T-helper 17 cell (primary cell): ENCODE measurements around the gene PACSIN2. TPM values are rescaled to one million over a fixed set of nuclear protein-coding genes. Genes with fewer than 3 reads are reported as not detected.
A peak's percentile ranks its signal among the peaks of the same experiment; 100 is the strongest.
"Not testable (repeated sequence)": the region's sequence is repeated elsewhere in the genome, so short reads cannot be mapped to it uniquely, and the experiment has no call there.

Experiments
- ATAC-seq: fragments of 150-1000 bp; cut with Tn5 transposase; 2 replicates; pipeline ENCODE4 v1.10.0; 2021; ENCODE audit warnings: mild to moderate bottlenecking, moderate library complexity
- DNase-seq, 3 donors: peaks; one replicate each; pipeline versions ENCODE4 v3.0.0 to v3.0.0-alpha.2; 2020 to 2021
- H3K9me3 ChIP-seq: one replicate; pipeline ENCODE4 v1.7.0; 2013; ENCODE audit warnings: low read length, mild to moderate bottlenecking; ENCODE audit not compliant: control insufficient read depth, poor library complexity, severe bottlenecking
- H3K27ac Mint-ChIP-seq: one replicate; pipeline ENCODE4 v1.8.0; 2022; ENCODE audit warnings: mild to moderate bottlenecking, moderate library complexity, mixed read lengths
- H3K27me3 Mint-ChIP-seq: one replicate; pipeline ENCODE4 v1.8.0; 2022; ENCODE audit warnings: mixed read lengths
- H3K36me3 Mint-ChIP-seq: one replicate; pipeline ENCODE4 v1.8.0; 2022; ENCODE audit warnings: low read depth, mixed read lengths
- H3K4me1 Mint-ChIP-seq: one replicate; pipeline ENCODE4 v1.8.0; 2022; ENCODE audit warnings: mild to moderate bottlenecking, mixed read lengths
- H3K4me3 Mint-ChIP-seq: one replicate; pipeline ENCODE4 v1.8.0; 2022; ENCODE audit warnings: mild to moderate bottlenecking, moderate library complexity, mixed read lengths
- total RNA-seq, 4 donors: library from RNA in 2 of 4; stranded (reverse) in 2 of 4; gene quantifications; one replicate each; pipeline ENCODE4 v1.2.3 and lab custom pipeline; 2022 to 2026

The PACSIN2 gene
- total RNA-seq, 2 donors from 2014 or later = 36.8 to 61.3 TPM

- not testable (repeated sequence) for H3K27ac Mint-ChIP-seq, H3K4me3 Mint-ChIP-seq, H3K9me3 ChIP-seq, H3K36me3 Mint-ChIP-seq, DNase-seq, ATAC-seq, H3K27me3 Mint-ChIP-seq
- H3K4me1 Mint-ChIP-seq = peaks cover 41% of the 10 kb centered on the region
These were observed 61.2 kb downstream of the PACSIN2 start for GRCh38 chr22:42953751-42954150.

- DNase-seq (no peak), ATAC-seq (no peak)
- H3K9me3 ChIP-seq = no peaks in the 10 kb centered on the region
- no peak overlapping the region for H3K4me3 Mint-ChIP-seq
- H3K27me3 Mint-ChIP-seq = no peaks in the 10 kb centered on the region
- H3K27ac Mint-ChIP-seq = peak overlapping the region; percentile 29
- H3K4me1 Mint-ChIP-seq = peaks cover 47% of the 10 kb centered on the region
- H3K36me3 Mint-ChIP-seq = peaks cover 2% of the 10 kb centered on the region
These were observed 63.7 kb downstream of the PACSIN2 start for GRCh38 chr22:42951093-42951710.

GRCh38 chr22:42950281-42950680 lies 64.7 kb downstream of the PACSIN2 start:
- DNase-seq = no peak
- peaks cover 4% of the 10 kb centered on the region for H3K36me3 Mint-ChIP-seq
- H3K4me1 Mint-ChIP-seq = peaks cover 52% of the 10 kb centered on the region
- no peak overlapping the region for H3K27ac Mint-ChIP-seq
- H3K9me3 ChIP-seq = no peaks in the 10 kb centered on the region
- no peak overlapping the region for H3K4me3 Mint-ChIP-seq
- no peak for ATAC-seq
- H3K27me3 Mint-ChIP-seq = no peaks in the 10 kb centered on the region

- peaks cover 52% of the 10 kb centered on the region for H3K4me1 Mint-ChIP-seq
- no peak for ATAC-seq
- no peak overlapping the region for H3K27ac Mint-ChIP-seq
These were observed 65.8 kb downstream of the PACSIN2 start for GRCh38 chr22:42949159-42949558.

GRCh38 chr22:42948294-42948693 lies 66.7 kb downstream of the PACSIN2 start:
- DNase-seq = no peak
- no peak for ATAC-seq
- no peaks in the 10 kb centered on the region for H3K9me3 ChIP-seq
- H3K27ac Mint-ChIP-seq = no peak overlapping the region
- peaks cover 5% of the 10 kb centered on the region for H3K36me3 Mint-ChIP-seq
- H3K4me3 Mint-ChIP-seq = no peak overlapping the region
- peaks cover 50% of the 10 kb centered on the region for H3K4me1 Mint-ChIP-seq
- no peaks in the 10 kb centered on the region for H3K27me3 Mint-ChIP-seq

More at GRCh38 chr22:42949159-42949558, 65.8 kb downstream of the PACSIN2 start:
- Mint-ChIP-seq H3K4me3 (no peak overlapping the region), H3K27me3 (no peaks in the 10 kb centered on the region), H3K36me3 (peaks cover 4% of the 10 kb centered on the region)
- no peaks in the 10 kb centered on the region for H3K9me3 ChIP-seq
- DNase-seq = no peak

GRCh38 chr22:42947211-42947990 lies 67.5 kb downstream of the PACSIN2 start:
- H3K27ac Mint-ChIP-seq = peak overlapping the region; percentile 88
- no peak for ATAC-seq
- no peak overlapping the region for H3K4me3 Mint-ChIP-seq

GRCh38 chr22:42946546-42947198 lies 68.3 kb downstream of the PACSIN2 start:
- no peak for ATAC-seq
- H3K4me3 Mint-ChIP-seq = no peak overlapping the region

More at GRCh38 chr22:42947211-42947990, 67.5 kb downstream of the PACSIN2 start:
- peaks cover 9% of the 10 kb centered on the region for H3K36me3 Mint-ChIP-seq
- peaks cover 51% of the 10 kb centered on the region for H3K4me1 Mint-ChIP-seq
- no peak for DNase-seq
- no peaks in the 10 kb centered on the region for H3K9me3 ChIP-seq
- no peaks in the 10 kb centered on the region for H3K27me3 Mint-ChIP-seq

GRCh38 chr22:42945736-42946135 lies 69.2 kb downstream of the PACSIN2 start:
- Mint-ChIP-seq H3K4me3 (no peak overlapping the region), H3K4me1 (peaks cover 47% of the 10 kb centered on the region), H3K27ac (peak overlapping the region; percentile 53), H3K27me3 (no peaks in the 10 kb centered on the region), H3K36me3 (peaks cover 9% of the 10 kb centered on the region)
- no peak for DNase-seq
- H3K9me3 ChIP-seq = no peaks in the 10 kb centered on the region
- ATAC-seq = no peak

More at GRCh38 chr22:42946546-42947198, 68.3 kb downstream of the PACSIN2 start:
- Mint-ChIP-seq H3K4me1 (peaks cover 47% of the 10 kb centered on the region), H3K36me3 (peaks cover 9% of the 10 kb centered on the region), H3K27me3 (no peaks in the 10 kb centered on the region), H3K27ac (peak overlapping the region; percentile 88)
- no peak for DNase-seq
- no peaks in the 10 kb centered on the region for H3K9me3 ChIP-seq

GRCh38 chr22:42945027-42945426 lies 69.9 kb downstream of the PACSIN2 start:
- H3K27ac Mint-ChIP-seq = peak overlapping the region; percentile 34
- H3K9me3 ChIP-seq = no peaks in the 10 kb centered on the region
- DNase-seq (no peak), ATAC-seq (no peak)
- H3K4me1 Mint-ChIP-seq = peaks cover 48% of the 10 kb centered on the region
- H3K4me3 Mint-ChIP-seq = no peak overlapping the region
- no peaks in the 10 kb centered on the region for H3K27me3 Mint-ChIP-seq
- peaks cover 9% of the 10 kb centered on the region for H3K36me3 Mint-ChIP-seq

- peaks cover 53% of the 10 kb centered on the region for H3K4me1 Mint-ChIP-seq
- H3K36me3 Mint-ChIP-seq = peaks cover 9% of the 10 kb centered on the region
- no peak for ATAC-seq
- no peaks in the 10 kb centered on the region for H3K9me3 ChIP-seq
- H3K27me3 Mint-ChIP-seq = no peaks in the 10 kb centered on the region
- no peak overlapping the region for H3K27ac Mint-ChIP-seq
- no peak for DNase-seq
- H3K4me3 Mint-ChIP-seq = no peak overlapping the region
These were observed 70.5 kb downstream of the PACSIN2 start for GRCh38 chr22:42944409-42944808.

GRCh38 chr22:42943981-42944380 lies 71.0 kb downstream of the PACSIN2 start:
- no peak overlapping the region for H3K27ac Mint-ChIP-seq
- no peak for DNase-seq
- H3K4me1 Mint-ChIP-seq = peaks cover 52% of the 10 kb centered on the region
- H3K9me3 ChIP-seq = no peaks in the 10 kb centered on the region
- no peaks in the 10 kb centered on the region for H3K27me3 Mint-ChIP-seq
- peaks cover 9% of the 10 kb centered on the region for H3K36me3 Mint-ChIP-seq
- no peak for ATAC-seq
- H3K4me3 Mint-ChIP-seq = no peak overlapping the region

GRCh38 chr22:42942351-42942750 lies 72.6 kb downstream of the PACSIN2 start:
- Mint-ChIP-seq H3K4me3 (no peak overlapping the region), H3K27ac (no peak overlapping the region), H3K27me3 (no peaks in the 10 kb centered on the region), H3K4me1 (peaks cover 55% of the 10 kb centered on the region), H3K36me3 (peaks cover 9% of the 10 kb centered on the region)
- DNase-seq = no peak
- H3K9me3 ChIP-seq = no peaks in the 10 kb centered on the region
- no peak for ATAC-seq

GRCh38 chr22:42939941-42940653 lies 74.9 kb downstream of the PACSIN2 start:
- peak overlapping the region; percentile 41 for H3K27ac Mint-ChIP-seq
- H3K4me3 Mint-ChIP-seq = no peak overlapping the region
- DNase-seq = no peak
- H3K9me3 ChIP-seq = no peaks in the 10 kb centered on the region
- H3K4me1 Mint-ChIP-seq = peaks cover 45% of the 10 kb centered on the region
- peaks cover 6% of the 10 kb centered on the region for H3K36me3 Mint-ChIP-seq
- no peaks in the 10 kb centered on the region for H3K27me3 Mint-ChIP-seq
- ATAC-seq = no peak
